Adrenal gland (tissue), 5 donors: Measurements from ENCODE around the gene OR7C1.
"Not testable (repeated sequence)": the region's sequence is repeated elsewhere in the genome, so short reads cannot be mapped to it uniquely, and the experiment has no call there.

Experiments
- POLR2A ChIP-seq, 2 donors: fragments of 450-650 bp; IDR thresholded peaks; one replicate each; pipeline ENCODE4 v1.6.1; 2017; ENCODE audit warnings: antibody characterized with exemption in 2 of 2, mild to moderate bottlenecking in 2 of 2, moderate library complexity in 1 of 2
- TF ChIP-seq, protein P1 (sequence below), 6 experiments: fragments of 450-650 bp in 4 of 6; fragments of 200-600 bp in 2 of 6; sonication (generic) in 1 of 6; IDR thresholded peaks; 1 replicate in 5 of 6; 2 replicates in 1 of 6; pipeline versions ENCODE4 v1.5.1 to v1.8.0; 2016 to 2021; ENCODE audit warnings: antibody characterized with exemption in 6 of 6, mild to moderate bottlenecking in 2 of 6, moderate library complexity in 1 of 6
- donor health status: DM: no; HTN: no; CAD: no.

DNA sequence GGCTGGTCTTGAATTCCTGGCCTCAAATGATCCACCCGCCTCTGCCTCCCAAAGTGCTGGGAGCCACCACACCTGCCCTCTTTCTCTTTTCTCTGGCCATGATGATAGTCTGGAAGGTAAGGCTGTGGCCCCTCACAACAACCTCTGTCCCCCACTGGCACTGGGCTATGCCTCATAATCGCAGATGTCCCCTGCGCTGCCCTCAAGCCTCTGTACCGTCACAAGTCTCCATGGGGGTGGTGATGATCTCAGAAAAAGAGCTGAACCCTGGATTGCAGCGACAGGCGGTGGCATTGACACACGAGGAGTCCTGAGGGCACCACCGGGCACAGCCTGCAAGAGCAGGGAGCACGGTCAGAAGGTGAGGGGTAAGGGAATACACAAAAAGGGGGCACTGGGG, 61.3 kb downstream of the OR7C1 start:
- TF ChIP-seq, protein P1, sequence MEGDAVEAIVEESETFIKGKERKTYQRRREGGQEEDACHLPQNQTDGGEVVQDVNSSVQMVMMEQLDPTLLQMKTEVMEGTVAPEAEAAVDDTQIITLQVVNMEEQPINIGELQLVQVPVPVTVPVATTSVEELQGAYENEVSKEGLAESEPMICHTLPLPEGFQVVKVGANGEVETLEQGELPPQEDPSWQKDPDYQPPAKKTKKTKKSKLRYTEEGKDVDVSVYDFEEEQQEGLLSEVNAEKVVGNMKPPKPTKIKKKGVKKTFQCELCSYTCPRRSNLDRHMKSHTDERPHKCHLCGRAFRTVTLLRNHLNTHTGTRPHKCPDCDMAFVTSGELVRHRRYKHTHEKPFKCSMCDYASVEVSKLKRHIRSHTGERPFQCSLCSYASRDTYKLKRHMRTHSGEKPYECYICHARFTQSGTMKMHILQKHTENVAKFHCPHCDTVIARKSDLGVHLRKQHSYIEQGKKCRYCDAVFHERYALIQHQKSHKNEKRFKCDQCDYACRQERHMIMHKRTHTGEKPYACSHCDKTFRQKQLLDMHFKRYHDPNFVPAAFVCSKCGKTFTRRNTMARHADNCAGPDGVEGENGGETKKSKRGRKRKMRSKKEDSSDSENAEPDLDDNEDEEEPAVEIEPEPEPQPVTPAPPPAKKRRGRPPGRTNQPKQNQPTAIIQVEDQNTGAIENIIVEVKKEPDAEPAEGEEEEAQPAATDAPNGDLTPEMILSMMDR (IDR thresholded peaks at IDR 0.05): not testable (repeated sequence)
- not testable (repeated sequence) for TF ChIP-seq POLR2A (IDR thresholded peaks at IDR 0.05)
